ENCODE data around the gene UBN2.

The UBN2 gene

GRCh38 chr7:139232904-139233303, 1.9 kb downstream of the UBN2 start:
- no peak for DNase-seq

- no peak for DNase-seq
Observed at GRCh38 chr7:139241258-139241657, 10.2 kb downstream of the UBN2 start.

- DNase-seq = no peak
Observed at GRCh38 chr7:139242741-139243281, 11.8 kb downstream of the UBN2 start.

GRCh38 chr7:139245401-139245800, 14.4 kb downstream of the UBN2 start:
- no peak for DNase-seq

- no peak for DNase-seq
Observed at GRCh38 chr7:139246494-139246893, 15.5 kb downstream of the UBN2 start.

GRCh38 chr7:139246905-139247304, 15.9 kb downstream of the UBN2 start:
- no peak for DNase-seq

GRCh38 chr7:139249179-139249810, 18.3 kb downstream of the UBN2 start:
- no peak for DNase-seq

- no peak for DNase-seq
Observed at GRCh38 chr7:139252451-139252850, 21.4 kb downstream of the UBN2 start.

- no peak for DNase-seq
Observed at GRCh38 chr7:139254281-139254680, 23.2 kb downstream of the UBN2 start.

- DNase-seq = no peak
Observed at GRCh38 chr7:139254728-139255127, 23.7 kb downstream of the UBN2 start.

- no peak for DNase-seq
Observed at GRCh38 chr7:139255290-139255689, 24.3 kb downstream of the UBN2 start.

- no peak for DNase-seq
Observed at GRCh38 chr7:139259142-139259541, 28.1 kb downstream of the UBN2 start.

GRCh38 chr7:139264220-139264619, 33.2 kb downstream of the UBN2 start:
- DNase-seq = no peak

GRCh38 chr7:139265673-139266072, 34.6 kb downstream of the UBN2 start:
- DNase-seq = no peak

GRCh38 chr7:139271718-139272628, 40.9 kb downstream of the UBN2 start:
- no peak for DNase-seq

- no peak for DNase-seq
Observed at GRCh38 chr7:139284252-139284896, 53.3 kb downstream of the UBN2 start.

GRCh38 chr7:139286144-139286543, 55.1 kb downstream of the UBN2 start:
- DNase-seq = no peak

- no peak for DNase-seq
Observed at GRCh38 chr7:139292821-139293220, 61.8 kb downstream of the UBN2 start.

- DNase-seq = no peak
Observed at GRCh38 chr7:139293534-139293933, 62.5 kb downstream of the UBN2 start.

GRCh38 chr7:139294241-139294640, 63.2 kb downstream of the UBN2 start:
- no peak for DNase-seq

GRCh38 chr7:139294951-139295575, 64.0 kb downstream of the UBN2 start:
- DNase-seq = no peak

- no peak for DNase-seq
Observed at GRCh38 chr7:139297795-139298194, 66.8 kb downstream of the UBN2 start.

- no peak for DNase-seq
Observed at GRCh38 chr7:139299296-139299695, 68.3 kb downstream of the UBN2 start.
